Measurements from ENCODE around the gene EIF4B.

DNA sequence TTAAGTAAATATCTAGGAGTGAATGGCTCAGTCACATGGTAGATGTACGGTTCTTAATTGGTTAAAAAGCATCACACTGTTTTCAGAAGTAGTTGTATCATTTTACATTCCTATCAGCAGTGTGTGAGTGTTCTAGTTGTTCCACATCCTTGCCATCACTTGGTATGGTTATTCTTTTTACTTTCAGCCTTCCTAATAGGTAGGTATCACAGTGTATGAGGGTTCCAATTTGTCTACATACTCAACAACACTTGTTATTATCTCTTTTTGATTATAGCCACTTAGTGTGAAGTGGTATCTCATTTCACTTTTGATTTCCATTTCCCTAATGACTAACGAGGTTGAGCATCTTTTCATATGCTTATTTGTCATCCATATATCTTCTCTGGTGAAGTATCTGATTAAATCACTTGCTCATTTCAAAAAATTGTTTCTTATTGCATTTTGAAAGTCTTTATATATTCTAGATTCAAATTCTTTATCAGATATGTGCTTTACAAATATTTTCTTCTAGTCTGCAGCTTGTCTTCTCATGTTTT, 76.5 kb downstream of the EIF4B start:
- TF ChIP-seq, protein P1, sequence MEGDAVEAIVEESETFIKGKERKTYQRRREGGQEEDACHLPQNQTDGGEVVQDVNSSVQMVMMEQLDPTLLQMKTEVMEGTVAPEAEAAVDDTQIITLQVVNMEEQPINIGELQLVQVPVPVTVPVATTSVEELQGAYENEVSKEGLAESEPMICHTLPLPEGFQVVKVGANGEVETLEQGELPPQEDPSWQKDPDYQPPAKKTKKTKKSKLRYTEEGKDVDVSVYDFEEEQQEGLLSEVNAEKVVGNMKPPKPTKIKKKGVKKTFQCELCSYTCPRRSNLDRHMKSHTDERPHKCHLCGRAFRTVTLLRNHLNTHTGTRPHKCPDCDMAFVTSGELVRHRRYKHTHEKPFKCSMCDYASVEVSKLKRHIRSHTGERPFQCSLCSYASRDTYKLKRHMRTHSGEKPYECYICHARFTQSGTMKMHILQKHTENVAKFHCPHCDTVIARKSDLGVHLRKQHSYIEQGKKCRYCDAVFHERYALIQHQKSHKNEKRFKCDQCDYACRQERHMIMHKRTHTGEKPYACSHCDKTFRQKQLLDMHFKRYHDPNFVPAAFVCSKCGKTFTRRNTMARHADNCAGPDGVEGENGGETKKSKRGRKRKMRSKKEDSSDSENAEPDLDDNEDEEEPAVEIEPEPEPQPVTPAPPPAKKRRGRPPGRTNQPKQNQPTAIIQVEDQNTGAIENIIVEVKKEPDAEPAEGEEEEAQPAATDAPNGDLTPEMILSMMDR (conservative IDR thresholded peaks at IDR 0.05), result no peak
- no peak for TF ChIP-seq EZH2 (IDR thresholded peaks at IDR 0.05; ENCODE audit: low read depth)
